Measurements from ENCODE around the gene FAM81A.

The FAM81A gene

DNA sequence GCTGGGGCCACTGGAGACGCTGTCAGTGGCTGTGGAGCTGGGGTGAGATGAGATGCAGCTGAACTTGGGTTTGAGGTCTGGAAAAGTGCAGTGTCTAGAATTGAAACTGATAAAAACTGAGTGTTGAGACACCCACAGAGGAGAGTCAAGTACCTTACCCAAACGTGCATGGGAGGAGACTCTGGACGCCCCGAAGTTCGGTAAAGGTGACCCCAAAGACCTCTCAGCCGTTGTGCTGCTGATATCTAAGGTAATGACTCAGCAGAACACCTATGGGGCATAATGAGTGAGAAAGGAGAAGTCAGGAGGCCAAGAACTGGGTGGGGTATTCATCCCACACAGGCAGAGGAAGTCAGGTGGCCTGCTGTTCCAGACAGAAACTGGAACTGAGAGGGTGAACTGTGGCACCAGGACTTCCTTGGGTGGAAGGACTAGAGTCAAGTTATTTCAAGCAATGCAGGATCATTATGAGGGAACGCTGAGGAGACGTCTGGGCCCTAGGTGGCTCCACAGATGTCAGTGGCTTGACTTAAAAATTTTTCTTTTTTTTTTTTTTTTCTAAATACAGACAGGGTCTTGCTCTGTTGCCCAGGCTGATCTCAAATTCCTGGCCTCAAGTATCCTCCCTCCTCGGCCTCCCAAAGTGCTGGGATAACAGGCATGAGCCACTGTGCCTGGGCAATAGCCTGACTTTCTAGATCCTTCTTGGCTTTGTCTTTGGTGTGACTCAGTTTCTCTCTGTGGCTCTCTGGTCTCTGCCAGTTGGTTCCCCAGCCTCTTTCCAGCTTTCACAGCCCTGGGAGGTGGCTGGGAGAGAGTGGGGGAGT lies 105.9 kb downstream of the FAM81A start:
- no peak for FAIRE-seq

DNA sequence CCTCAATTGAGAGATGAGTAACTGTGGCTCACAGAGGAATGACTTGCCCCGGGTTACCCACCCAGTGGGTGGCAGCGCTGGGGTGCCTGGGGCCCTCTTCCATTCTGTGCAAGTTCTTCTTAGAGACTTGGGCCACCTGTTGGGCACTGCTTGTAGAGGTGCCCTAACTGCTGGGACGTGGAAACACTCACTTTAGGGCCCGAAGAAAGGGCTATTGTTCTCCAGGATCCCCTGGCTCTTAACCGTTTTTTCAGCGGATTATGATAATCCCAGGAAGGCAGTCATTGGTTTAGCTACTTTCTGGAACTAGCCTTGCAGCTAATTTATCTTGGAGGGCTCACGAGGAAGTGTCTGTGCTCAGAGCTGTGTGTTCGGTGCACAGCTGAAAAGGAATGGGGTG lies 107.6 kb downstream of the FAM81A start:
- no peak for FAIRE-seq

DNA sequence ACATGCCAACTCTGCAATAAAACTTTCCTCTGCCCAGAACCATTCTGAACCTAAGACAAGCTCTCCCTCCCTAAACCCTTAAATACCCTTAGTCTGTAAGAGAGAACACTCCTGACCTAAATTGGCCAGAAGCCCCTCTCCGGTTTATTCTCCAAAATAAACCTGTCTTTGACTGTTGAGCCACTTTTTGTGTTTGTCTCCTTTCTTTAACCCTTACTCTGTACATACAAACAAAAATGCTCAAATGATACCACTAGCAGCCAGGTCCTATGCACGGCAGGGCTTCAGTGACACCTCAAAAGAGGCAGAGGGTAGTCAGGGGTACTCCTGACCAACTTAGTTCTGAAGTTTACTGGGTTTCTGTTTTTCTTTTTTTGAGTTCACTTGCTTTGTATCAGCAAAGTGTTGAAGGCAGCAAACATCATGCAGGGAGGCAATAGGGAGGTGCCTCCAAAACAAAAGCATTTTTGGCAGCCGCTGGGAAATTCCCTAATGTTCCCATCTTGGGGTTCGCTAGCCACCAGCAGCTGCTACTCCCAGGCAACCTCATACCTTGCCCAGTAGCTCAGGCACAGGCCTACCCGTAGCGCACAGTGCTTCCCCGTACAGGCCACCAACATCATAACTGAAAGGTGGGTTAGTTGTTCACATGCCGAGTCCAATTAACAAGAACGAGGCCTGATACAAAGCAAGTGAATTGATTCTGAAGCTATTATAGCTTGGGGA lies 110.7 kb downstream of the FAM81A start:
- FAIRE-seq = no peak

DNA sequence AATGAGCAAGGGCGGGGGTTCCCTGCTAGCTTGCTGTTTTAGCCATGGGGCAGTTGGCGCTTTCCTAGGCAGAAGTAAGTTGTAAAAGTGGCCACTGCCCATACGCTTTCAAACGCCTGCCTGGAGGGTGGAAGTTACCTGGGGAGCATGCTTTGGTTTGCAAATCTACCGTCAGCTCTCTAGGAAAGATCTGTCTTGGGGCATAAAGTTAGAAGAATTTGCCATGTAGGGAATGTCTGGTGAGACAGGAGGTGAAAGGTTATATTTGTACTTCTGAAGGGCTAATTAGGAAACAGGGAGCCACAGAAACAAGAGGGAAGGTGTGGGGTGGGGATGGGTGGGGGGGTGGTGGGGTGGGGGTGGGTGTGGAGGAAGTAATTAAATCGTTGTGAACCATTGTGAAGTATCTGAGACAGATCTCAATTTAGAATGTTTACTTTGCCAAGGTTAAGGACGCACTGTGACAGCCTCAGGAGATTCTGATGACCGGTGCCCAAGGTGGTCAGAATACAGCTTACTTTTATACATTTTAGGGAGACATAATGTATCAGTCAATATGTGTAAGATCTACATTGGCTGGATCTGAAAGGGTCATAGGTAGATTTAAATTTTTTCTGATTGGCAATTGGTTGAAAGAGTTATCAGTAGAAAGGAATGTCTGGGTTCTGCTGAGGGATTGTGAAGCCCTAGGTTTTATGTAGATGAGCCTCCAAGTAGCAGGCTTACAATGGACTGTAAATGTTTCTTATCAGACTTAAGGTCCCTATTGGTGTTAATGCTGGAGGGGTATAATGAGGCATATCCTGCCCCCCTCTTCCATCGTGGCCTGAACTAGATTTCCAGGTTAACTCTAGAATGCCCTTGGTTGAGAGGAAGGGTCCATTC lies 111.6 kb downstream of the FAM81A start:
- no peak for FAIRE-seq

DNA sequence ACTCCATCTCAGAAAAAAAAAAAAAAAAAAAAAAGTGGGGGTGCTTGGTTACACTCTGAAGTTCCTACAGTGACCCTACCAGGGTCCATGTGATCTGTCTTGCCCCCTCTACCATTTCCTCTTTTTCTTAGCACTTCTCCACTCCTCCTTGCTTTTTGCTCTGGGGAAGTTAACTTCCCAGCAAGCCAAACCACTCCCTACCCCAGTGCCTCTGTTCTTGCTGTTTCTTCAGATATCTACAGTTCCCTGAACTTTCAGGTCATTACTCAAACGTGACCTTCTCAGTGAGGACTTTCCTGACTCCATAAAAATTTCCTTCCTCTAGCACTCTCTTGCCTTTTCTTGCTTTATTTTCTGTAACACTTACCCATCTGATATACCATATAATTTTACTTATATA lies 112.5 kb downstream of the FAM81A start:
- no peak for FAIRE-seq

DNA sequence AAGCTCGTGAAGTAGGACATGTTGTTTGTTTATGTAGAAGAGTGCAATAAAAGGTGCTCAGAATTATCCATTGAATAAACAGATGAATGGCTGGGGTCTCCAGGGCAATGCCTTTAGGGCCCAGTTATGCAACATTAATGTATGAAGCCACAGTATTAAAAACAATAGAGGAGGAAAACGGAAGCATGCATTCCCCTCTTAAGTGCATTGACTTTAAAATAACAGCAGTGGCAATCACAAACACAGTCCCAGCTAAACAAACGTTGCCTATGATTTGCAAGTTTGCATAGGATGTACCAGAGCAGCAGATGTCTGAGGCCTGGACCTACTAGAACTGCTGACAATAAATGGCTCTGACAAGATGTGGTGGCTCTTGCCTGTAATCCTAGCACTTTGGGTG lies 113.0 kb downstream of the FAM81A start:
- FAIRE-seq = no peak

- FAIRE-seq = no peak
Measured at GRCh38 chr15:59553879-59554735, 116.1 kb downstream of the FAM81A start.

GRCh38 chr15:59555696-59556095 lies 117.7 kb downstream of the FAM81A start:
- FAIRE-seq = no peak

GRCh38 chr15:59556380-59556779 lies 118.4 kb downstream of the FAM81A start:
- FAIRE-seq = no peak

GRCh38 chr15:59557581-59557980 lies 119.6 kb downstream of the FAM81A start:
- FAIRE-seq = no peak

DNA sequence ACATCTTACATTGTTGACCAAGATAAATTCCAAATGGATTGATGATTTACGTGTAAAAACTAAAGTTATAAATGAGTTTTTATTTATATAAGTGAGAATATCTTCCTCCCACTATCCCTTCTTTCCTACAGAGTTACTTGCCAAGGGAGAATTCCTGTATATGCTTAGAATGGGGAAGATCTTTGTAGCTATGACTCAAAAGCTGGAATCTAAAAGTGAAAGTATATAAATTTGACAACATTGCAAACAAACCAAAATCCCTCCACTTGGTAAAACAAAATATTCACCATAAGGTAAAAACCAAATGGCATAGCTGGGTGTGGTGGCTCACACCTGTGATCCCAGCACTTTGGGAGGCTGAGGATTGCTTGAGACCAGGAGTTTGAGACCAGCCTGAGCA lies 120.9 kb downstream of the FAM81A start:
- FAIRE-seq = no peak

DNA sequence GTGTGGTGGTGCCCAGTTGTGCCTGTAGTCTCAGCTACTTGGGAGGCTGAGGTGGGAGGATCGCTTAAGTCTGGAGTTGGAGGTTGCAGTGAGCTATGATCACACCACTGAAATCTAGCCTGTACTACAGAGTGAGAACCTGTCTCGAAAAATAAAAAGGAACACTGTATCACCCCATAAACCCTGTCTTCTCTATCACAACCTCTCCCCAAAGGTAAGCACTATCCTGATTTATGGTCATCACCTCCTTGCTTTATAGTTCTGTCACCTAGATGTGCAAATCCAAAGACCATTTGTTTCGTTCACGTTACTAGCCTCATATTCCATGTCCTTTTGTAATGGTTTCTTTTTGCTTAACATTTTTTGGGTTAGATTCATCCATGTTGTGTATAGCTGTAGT lies 123.6 kb downstream of the FAM81A start:
- no peak for FAIRE-seq

DNA sequence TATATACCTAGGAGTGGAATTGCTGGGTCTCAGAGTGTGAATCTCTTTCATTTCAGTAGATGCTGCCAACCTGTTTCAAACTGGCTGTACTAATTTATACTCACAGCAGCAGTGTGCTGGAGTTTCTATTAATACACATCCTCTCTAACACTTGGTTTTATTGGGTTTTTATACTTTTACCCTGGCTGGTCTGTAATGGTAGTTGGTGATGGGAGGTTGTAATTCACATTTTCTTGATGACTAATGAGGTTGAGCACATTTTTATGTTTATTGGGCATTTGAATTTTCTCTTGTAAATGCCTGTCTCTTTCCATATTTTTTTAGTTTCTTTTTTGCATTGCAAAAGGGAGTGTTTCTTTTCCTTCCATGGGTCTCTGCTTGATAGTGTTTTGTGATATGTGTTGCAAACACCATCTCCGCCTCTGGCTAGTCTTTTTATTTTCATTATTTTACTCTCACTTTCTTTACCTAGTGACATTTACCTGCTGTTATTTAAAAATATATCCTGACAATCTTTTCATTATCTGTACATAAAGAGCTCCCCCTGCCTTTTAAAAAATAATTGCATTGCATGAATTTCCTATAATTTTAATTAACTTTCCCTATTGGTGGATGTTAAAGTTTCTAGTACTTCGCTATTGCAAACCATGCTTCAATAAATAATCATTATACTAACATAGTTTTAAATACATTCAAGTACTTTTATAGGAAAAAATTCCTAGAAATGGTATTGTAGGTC lies 124.6 kb downstream of the FAM81A start:
- no peak for FAIRE-seq

GRCh38 chr15:59565299-59565698 lies 127.3 kb downstream of the FAM81A start:
- no peak for FAIRE-seq

DNA sequence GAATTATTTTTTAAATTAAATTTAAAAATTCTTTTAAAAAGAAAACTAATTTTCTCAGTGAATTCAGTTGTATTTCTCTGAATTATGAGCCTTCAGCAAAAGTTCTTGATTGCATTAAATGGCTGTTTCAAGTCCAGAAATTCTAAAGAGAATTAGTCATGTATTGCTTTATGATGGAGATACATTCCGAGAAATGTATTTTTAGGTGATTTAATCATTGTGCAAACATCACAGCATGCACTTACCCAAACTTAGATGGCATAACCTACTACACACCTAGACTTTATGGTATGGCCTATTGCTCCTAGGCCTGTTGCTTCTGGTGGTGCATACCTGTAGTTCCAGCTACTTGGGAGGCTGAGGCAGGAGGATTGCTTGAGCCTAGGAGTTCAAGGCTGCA lies 129.3 kb downstream of the FAM81A start:
- FAIRE-seq = no peak

DNA sequence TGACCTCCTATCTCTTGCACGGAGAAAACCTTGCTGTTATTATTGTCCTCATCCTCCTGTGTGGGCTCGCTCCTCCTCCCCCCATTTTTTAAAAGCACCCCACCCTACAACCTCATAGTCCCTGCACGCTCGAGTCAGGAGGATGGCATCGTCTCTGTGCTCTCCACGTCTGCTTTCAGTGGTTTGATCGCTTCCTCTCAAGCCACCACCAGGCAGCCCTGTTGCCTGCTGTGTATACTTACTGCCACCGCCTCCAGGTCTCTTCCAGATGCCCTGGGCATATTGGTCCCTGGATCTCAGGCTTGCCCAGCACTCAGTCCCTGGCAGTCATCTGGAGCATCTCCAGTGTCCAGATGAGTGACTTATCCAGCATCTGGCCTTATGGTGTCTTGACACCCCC lies 131.5 kb downstream of the FAM81A start:
- FAIRE-seq = no peak

DNA sequence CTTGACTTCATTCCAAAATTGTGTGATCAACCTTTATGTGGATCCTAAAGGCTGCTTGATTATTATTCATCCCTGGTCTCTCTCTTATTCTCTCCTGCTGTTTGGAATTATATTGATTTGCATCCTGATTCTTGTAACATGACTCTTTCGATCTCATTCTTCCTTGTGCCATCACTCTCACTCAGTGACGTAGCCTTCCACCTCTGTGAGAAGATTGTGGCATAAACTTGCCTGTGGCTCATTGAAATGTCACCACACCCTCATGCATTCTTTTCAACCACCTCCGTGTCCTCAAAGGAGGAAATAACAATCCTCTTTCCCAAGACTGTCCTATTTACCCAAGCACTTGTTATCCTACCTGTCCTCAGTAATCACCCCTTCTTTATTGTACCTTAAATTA lies 132.3 kb downstream of the FAM81A start:
- FAIRE-seq = no peak

DNA sequence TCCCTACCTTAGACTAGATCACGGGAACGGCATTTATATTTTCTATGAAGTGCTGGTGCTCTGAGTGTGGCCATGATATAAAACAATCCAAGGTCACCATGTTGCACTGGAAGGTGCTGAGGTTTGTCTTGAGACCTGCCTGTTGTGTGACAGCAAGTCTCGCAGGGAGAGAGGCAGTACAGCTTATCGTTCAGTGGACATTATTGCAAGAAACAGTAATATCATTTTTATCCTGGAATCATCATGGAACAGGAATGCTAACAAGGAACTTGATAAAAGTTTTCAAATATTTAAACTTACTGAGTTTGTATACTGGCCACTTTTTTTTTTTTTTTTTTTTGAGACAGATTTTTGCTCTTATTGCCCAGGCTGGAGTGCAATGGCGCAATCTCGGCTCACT lies 133.6 kb downstream of the FAM81A start:
- FAIRE-seq = no peak

All from endometrium (tissue), 2 donors.